ENCODE results near the gene RNF5.
A peak's percentile ranks its signal among the peaks of the same experiment; 100 is the strongest.

RNF5 gene

DNA sequence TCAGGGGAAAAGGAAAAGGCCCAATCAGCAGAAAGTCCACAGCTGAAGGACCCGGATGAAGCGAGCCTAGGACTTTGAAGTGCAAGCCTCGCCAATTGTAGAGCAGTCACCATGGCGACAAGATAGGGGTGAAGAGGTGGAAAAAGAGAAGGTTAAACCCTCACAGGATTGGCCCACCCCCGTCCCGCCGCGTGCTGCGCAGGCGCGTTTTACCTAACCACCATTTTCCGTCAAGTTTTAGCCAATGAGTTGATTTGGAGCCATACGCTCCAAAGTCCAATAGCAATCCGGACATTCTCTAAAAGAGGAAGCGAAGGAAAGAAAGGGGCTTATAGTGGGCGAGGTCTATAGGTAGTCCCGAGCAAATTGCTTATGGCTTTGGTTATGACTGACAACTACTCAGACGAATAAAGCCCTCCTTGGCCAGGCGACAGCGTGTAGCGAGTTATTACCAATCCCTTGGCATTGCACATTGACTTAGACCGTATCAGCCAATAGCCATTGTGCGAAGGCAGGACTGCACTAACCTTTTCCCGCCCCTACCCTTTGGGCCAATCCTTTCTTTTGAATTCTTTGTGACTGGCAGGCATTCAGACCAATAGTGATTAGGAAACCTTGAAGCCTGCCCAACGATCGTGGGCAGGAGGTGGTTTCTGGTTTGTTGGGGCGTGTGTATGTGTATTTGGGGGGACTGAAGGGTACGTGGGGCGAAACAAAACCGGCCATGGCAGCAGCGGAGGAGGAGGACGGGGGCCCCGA lies at the start of gene RNF5:
Gene RNF5, plus strand, starts transcription at position 618 of the 759 bp plus-strand sequence. Its CDS starts 107 bp downstream, at position 725.
- TF ChIP-seq CTCF (conservative IDR thresholded peaks at IDR 0.05; ENCODE audit: low read depth, low read length): no peak

DNA sequence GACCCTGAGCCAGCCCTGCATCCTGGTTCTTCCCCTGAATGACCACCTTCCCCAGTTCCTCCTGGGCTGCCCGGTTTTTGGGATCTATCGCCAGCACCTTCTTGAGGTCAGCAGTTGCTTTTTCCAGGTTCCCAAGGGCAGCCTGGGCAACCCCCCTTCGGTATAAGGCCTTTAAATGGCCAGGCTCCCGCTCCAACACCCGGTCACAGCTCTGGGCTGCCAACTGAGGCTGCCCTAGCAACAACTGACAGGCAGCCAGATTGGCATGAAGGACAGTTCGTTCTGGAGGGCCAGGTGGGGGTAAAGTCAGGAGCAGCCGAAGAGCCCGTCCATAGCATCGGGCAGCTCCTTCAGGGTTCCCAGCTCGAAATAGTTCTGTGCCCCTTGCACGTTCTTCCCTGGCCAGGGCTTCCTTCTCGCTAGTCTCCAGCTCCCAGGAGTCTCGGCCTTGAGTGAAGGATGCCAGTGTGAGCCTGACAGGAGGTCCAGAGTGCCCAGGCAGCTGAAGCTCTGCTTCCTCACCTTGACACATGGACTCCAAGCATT lies 49.4 kb upstream of the RNF5 start:
- no peak for DNase-seq (ENCODE audit: low read depth)
- TF ChIP-seq CTCF (conservative IDR thresholded peaks at IDR 0.05; ENCODE audit: low read depth, low read length): no peak
- H3K4me3 ChIP-seq (ENCODE audit: low read length): peak overlapping the region; percentile 23

More for the DNA sequence above, at the start of gene RNF5:
- DNase-seq (ENCODE audit: low read depth): peak; percentile 100
- H3K4me3 ChIP-seq (ENCODE audit: low read length): peak within 1 kb of the TSS; percentile 95

DNA sequence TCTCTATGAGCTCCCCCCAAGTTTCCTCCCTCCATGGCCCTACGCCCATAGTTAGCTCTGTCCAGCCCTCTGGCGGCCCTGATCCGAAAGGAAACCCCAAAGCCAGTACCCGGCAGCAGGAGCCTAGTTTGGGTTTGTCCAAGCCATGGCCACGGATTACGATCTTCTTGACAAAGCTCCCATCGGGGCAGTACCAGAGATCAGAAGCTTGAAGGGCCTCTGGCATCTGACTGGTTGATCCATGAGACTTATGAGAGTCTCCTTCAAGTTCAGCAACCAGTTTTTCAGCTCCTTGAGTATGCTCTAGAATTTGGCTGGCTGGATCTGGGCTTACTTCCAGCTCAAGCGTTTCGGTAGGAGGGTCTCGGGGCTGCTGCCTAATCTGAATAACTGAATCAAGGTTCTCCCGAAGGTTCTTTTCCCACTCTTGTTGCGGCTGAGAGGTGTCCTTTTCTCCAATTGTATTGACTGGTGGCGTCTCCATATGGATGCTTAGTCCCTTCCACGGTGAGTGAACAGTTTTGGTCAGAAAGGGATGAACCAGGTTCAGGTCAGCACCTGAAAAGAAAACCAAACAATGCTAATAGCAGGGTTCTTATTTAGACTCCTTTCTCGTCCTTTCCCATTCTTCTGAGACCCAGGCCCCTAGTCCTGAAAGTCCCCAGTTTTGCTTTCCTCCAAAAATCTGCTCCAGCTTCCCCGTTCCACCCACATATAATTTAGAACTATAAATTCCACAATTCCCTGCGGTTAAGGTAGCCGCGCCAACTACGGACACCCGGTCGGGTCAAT lies 48.7 kb upstream of the RNF5 start:
- no peak for TF ChIP-seq CTCF (conservative IDR thresholded peaks at IDR 0.05; ENCODE audit: low read depth, low read length)
- no peak for DNase-seq (ENCODE audit: low read depth)
- peak overlapping the region; percentile 79 for H3K4me3 ChIP-seq (ENCODE audit: low read length)

DNA sequence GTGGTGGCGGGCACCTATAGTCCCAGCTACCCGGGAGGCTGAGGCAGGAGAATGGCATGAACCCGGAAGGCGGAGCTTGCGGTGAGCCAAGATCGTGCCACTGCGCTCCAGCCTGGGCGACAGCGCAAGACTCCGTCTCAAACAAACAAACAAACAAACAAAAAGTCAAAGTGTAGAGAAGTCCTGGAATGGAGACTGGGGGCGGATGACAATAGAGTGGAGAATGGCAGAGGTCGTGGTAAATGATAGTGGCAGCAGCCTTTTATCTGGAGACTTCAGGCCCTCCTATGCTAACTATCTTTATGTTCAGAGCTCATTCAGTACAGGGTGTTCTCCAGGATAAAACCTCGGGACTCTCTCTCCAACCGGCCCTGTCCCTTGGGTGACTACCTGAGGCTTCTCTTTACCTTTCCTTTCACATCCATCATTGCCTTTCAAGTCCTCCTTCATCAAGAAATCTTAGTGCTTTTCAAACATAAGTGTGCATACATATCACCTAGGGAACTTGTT lies 46.7 kb upstream of the RNF5 start:
- no peak for DNase-seq (ENCODE audit: low read depth)
- TF ChIP-seq CTCF (conservative IDR thresholded peaks at IDR 0.05; ENCODE audit: low read depth, low read length): no peak
- H3K4me3 ChIP-seq (ENCODE audit: low read length): no peak overlapping the region

- DNase-seq (ENCODE audit: low read depth): no peak
- no peak overlapping the region for H3K4me3 ChIP-seq (ENCODE audit: low read length)
- no peak for TF ChIP-seq CTCF (conservative IDR thresholded peaks at IDR 0.05; ENCODE audit: low read depth, low read length)
Observed at GRCh38 chr6:32132110-32132509, 46.1 kb upstream of the RNF5 start.

DNA sequence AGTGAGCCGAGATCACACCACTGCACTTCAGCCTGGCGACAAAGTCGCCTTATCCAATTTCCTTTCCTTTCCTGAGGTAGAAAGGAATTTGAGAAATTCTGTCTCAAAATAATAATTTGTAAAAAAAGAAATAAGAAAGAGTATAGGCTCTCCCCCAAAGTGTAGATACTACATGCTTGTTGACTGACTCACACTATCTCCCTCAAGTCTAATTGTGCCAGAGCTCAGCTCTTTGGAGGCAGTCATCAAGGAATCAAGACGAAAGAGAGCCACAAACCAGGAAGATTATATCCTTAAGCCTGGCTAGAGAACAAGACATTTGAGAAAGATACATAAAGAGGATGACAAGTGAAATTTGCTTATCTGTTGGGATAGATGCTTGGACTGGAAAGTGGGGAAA lies 44.4 kb upstream of the RNF5 start:
- DNase-seq (ENCODE audit: low read depth): no peak
- TF ChIP-seq CTCF (conservative IDR thresholded peaks at IDR 0.05; ENCODE audit: low read depth, low read length): no peak
- no peak overlapping the region for H3K4me3 ChIP-seq (ENCODE audit: low read length)

Measured in retinal pigment epithelial cell (primary cell).